Endothelial cell of umbilical vein (primary cell): ENCODE data around the gene BLM.

ENCODE experiments used
- EZH2 ChIP-seq: IDR thresholded peaks from 2 replicates; pipeline ENCODE4 v1.6.1; 2012; ENCODE audit warnings: borderline replicate concordance, low read depth, mild to moderate bottlenecking, moderate library complexity, low read length, inconsistent platforms; ENCODE audit not compliant: severe bottlenecking
- FOS ChIP-seq: IDR thresholded peaks from 2 replicates; pipeline ENCODE4 v1.6.1; 2011; ENCODE audit warnings: mild to moderate bottlenecking, low read length, moderate library complexity, borderline replicate concordance; ENCODE audit not compliant: insufficient read depth
- GATA2 ChIP-seq: IDR thresholded peaks from 2 replicates; pipeline ENCODE4 v1.7.0; 2011; ENCODE audit warnings: low read depth, mild to moderate bottlenecking, moderate library complexity, mixed read lengths, low read length; ENCODE audit not compliant: insufficient read length, insufficient read depth
- JUN ChIP-seq: IDR thresholded peaks from 2 replicates; pipeline ENCODE4 v1.6.1; 2011; ENCODE audit warnings: borderline replicate concordance, low read depth; ENCODE audit not compliant: insufficient read length, insufficient read depth
- MYC ChIP-seq: IDR thresholded peaks from one replicate; pipeline ENCODE4 v1.6.1; 2011; ENCODE audit warnings: mild to moderate bottlenecking, low read depth, low read length
- POLR2A ChIP-seq: IDR thresholded peaks from 2 replicates; pipeline ENCODE4 v1.6.1; 2012; ENCODE audit warnings: low read depth, mild to moderate bottlenecking, control low read depth, low read length
- POLR2AphosphoS5 ChIP-seq: IDR thresholded peaks from 2 replicates; pipeline ENCODE4 v1.6.1; 2012; ENCODE audit warnings: low read depth, mild to moderate bottlenecking, control low read depth, low read length, moderate library complexity; ENCODE audit not compliant: insufficient read depth
- TF ChIP-seq, protein P1 (sequence below), 2 donors: IDR thresholded peaks; 1 replicate in 1 of 2; 2 replicates in 1 of 2; pipeline ENCODE4 v1.5.1; 2011; ENCODE audit warnings: low read length in 2 of 2, mild to moderate bottlenecking in 2 of 2, moderate library complexity in 2 of 2, control low read depth in 1 of 2, inconsistent platforms in 1 of 2, low read depth in 1 of 2; ENCODE audit not compliant: insufficient read depth in 1 of 2; ENCODE audit errors: extremely low read depth in 1 of 2
- TF ChIP-seq, protein P2 (sequence below): IDR thresholded peaks from 2 replicates; pipeline ENCODE4 v1.6.1; 2011; ENCODE audit not compliant: insufficient read depth, insufficient read length

DNA sequence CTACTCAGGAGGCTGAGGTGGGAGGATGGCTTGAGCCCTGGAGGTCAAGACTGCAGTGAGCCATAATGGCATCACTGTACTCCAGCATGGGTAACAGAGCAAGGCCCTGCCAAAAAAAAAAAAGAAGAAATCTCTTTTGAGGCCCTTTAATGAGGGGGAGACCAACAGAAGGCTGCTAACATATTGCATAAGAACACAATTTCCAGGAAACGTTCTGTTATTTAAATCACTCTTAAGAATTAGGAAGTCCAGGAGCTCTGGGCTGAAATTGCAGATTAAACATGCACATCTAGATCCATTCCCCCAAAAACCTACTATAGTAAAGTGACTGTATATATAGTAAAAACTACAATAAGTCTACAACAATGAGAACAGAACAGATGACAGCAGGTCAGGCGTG is 16.1 kb upstream of the BLM start:
- TF ChIP-seq, protein P1, sequence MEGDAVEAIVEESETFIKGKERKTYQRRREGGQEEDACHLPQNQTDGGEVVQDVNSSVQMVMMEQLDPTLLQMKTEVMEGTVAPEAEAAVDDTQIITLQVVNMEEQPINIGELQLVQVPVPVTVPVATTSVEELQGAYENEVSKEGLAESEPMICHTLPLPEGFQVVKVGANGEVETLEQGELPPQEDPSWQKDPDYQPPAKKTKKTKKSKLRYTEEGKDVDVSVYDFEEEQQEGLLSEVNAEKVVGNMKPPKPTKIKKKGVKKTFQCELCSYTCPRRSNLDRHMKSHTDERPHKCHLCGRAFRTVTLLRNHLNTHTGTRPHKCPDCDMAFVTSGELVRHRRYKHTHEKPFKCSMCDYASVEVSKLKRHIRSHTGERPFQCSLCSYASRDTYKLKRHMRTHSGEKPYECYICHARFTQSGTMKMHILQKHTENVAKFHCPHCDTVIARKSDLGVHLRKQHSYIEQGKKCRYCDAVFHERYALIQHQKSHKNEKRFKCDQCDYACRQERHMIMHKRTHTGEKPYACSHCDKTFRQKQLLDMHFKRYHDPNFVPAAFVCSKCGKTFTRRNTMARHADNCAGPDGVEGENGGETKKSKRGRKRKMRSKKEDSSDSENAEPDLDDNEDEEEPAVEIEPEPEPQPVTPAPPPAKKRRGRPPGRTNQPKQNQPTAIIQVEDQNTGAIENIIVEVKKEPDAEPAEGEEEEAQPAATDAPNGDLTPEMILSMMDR (IDR thresholded peaks at IDR 0.05; ENCODE audit: extremely low read depth in 1 of 2, insufficient read depth in 1 of 2, low read depth in 1 of 2, low read length in 2 of 2), result no peak
- TF ChIP-seq EZH2, result no peak
- TF ChIP-seq POLR2AphosphoS5, result no peak
- TF ChIP-seq POLR2A, result no peak
- TF ChIP-seq GATA2, result no peak
- no peak for TF ChIP-seq MYC
- TF ChIP-seq, protein P2, sequence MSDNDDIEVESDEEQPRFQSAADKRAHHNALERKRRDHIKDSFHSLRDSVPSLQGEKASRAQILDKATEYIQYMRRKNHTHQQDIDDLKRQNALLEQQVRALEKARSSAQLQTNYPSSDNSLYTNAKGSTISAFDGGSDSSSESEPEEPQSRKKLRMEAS, result no peak
- no peak for TF ChIP-seq JUN
- TF ChIP-seq FOS, result no peak
